HFF-Myc (cell line): ENCODE results near the gene DISC1.
"Not testable (repeated sequence)": the region's sequence is repeated elsewhere in the genome, so short reads cannot be mapped to it uniquely, and the experiment has no call there.

Experiments
- DNase-seq: peaks from one replicate; pipeline ENCODE4 v3.0.0-alpha.2; 2011; ENCODE audit warnings: low read depth; ENCODE audit errors: extremely low read depth
- H3K4me3 ChIP-seq: replicated peaks from 2 replicates; pipeline ENCODE4 v1.5.1; 2011; ENCODE audit warnings: low read depth, mild to moderate bottlenecking, control low read depth, low read length
- CTCF ChIP-seq: IDR thresholded peaks from 2 replicates; pipeline ENCODE4 v1.5.1; 2012; ENCODE audit warnings: mild to moderate bottlenecking, low read depth, low read length, control low read depth; ENCODE audit errors: missing control alignments

The DISC1 gene

GRCh38 chr1:231668826-231669225, 42.2 kb downstream of the DISC1 start:
- H3K4me3 ChIP-seq = no peak overlapping the region
- no peak for DNase-seq
- no peak for TF ChIP-seq CTCF

- H3K4me3 ChIP-seq, DNase-seq: not testable (repeated sequence)
Measured at GRCh38 chr1:231669864-231670621, 43.5 kb downstream of the DISC1 start.

- no peak for DNase-seq
- TF ChIP-seq CTCF = no peak
- H3K4me3 ChIP-seq = no peak overlapping the region
Measured at GRCh38 chr1:231670755-231671154, 44.2 kb downstream of the DISC1 start.

GRCh38 chr1:231674575-231674974, 48.0 kb downstream of the DISC1 start:
- DNase-seq = no peak
- TF ChIP-seq CTCF = no peak
- H3K4me3 ChIP-seq = no peak overlapping the region

GRCh38 chr1:231676487-231676886, 49.9 kb downstream of the DISC1 start:
- no peak for DNase-seq
- H3K4me3 ChIP-seq = no peak overlapping the region
- TF ChIP-seq CTCF = no peak

GRCh38 chr1:231677442-231677841, 50.9 kb downstream of the DISC1 start:
- DNase-seq = no peak
- TF ChIP-seq CTCF = no peak
- no peak overlapping the region for H3K4me3 ChIP-seq

- TF ChIP-seq CTCF = no peak
- H3K4me3 ChIP-seq = no peak overlapping the region
Measured at GRCh38 chr1:231678011-231678432, 51.4 kb downstream of the DISC1 start.

More at GRCh38 chr1:231678011-231678432, 51.4 kb downstream of the DISC1 start:
- DNase-seq = no peak
